ENCODE data around the gene CUL3.

DNA sequence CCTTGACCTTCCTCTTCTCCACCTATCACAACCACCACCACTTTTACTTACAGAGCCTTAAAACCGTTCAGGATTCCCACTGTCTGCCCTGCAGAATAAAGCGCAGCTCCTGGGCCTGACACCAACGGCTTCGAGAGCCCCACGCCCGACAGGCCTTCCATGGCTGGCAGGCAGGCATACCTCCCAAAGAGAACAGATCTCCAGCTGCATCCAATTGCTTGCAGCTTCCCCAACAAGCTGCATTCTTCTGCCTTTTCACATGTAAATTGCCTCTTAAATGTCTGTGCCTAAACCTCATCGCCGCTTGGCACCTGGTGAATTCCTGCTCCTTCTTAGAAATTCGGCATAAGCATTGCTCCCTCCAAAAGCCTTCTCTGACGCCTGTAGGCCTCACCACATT is 151.7 kb downstream of the CUL3 start:
- TF ChIP-seq, protein P1, sequence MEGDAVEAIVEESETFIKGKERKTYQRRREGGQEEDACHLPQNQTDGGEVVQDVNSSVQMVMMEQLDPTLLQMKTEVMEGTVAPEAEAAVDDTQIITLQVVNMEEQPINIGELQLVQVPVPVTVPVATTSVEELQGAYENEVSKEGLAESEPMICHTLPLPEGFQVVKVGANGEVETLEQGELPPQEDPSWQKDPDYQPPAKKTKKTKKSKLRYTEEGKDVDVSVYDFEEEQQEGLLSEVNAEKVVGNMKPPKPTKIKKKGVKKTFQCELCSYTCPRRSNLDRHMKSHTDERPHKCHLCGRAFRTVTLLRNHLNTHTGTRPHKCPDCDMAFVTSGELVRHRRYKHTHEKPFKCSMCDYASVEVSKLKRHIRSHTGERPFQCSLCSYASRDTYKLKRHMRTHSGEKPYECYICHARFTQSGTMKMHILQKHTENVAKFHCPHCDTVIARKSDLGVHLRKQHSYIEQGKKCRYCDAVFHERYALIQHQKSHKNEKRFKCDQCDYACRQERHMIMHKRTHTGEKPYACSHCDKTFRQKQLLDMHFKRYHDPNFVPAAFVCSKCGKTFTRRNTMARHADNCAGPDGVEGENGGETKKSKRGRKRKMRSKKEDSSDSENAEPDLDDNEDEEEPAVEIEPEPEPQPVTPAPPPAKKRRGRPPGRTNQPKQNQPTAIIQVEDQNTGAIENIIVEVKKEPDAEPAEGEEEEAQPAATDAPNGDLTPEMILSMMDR (IDR thresholded peaks at IDR 0.05): no peak
- TF ChIP-seq POLR2A (IDR thresholded peaks at IDR 0.05) (no peak), POLR2AphosphoS5 (IDR thresholded peaks at IDR 0.05) (no peak), EP300 (IDR thresholded peaks at IDR 0.05) (no peak)

Measured in gastroesophageal sphincter (tissue), 3 donors.